SH-SY5Y (cell line): Measurements from ENCODE around the gene SAMD1.

Experiments used
- GATA2 ChIP-seq: IDR thresholded peaks from 2 replicates; pipeline ENCODE4 v1.6.1; 2011; ENCODE audit warnings: mild to moderate bottlenecking, low read depth, low read length
- GATA3 ChIP-seq: IDR thresholded peaks from 2 replicates; pipeline ENCODE4 v1.6.1; 2011; ENCODE audit warnings: low read depth, mild to moderate bottlenecking, low read length, moderate library complexity

- no peak for TF ChIP-seq GATA2
- TF ChIP-seq GATA3 = no peak
These were observed 28.6 kb upstream of the SAMD1 start for GRCh38 chr19:14119146-14119545.
